Esophagus mucosa (tissue), 1 donor: ENCODE results near the gene SNX9. TPM values are rescaled to one million over a fixed set of nuclear protein-coding genes. Genes with fewer than 3 reads are reported as not detected.
"Not testable (repeated sequence)": the region's sequence is repeated elsewhere in the genome, so short reads cannot be mapped to it uniquely, and the experiment has no call there.

Experiments
- ATAC-seq: fragments of 200-7000 bp; cut with Tn5 transposase; one replicate; pipeline ENCODE4 v1.9.1; 2020
- total RNA-seq: library from RNA; stranded (reverse); gene quantifications from one replicate; pipeline ENCODE4 v1.2.4, GENCODE V29; 2023
- donor health status: DM: yes; HTN: yes; CAD: no.

Gene SNX9
- total RNA-seq, 1 donor from 2014 or later: 19.3 TPM

DNA sequence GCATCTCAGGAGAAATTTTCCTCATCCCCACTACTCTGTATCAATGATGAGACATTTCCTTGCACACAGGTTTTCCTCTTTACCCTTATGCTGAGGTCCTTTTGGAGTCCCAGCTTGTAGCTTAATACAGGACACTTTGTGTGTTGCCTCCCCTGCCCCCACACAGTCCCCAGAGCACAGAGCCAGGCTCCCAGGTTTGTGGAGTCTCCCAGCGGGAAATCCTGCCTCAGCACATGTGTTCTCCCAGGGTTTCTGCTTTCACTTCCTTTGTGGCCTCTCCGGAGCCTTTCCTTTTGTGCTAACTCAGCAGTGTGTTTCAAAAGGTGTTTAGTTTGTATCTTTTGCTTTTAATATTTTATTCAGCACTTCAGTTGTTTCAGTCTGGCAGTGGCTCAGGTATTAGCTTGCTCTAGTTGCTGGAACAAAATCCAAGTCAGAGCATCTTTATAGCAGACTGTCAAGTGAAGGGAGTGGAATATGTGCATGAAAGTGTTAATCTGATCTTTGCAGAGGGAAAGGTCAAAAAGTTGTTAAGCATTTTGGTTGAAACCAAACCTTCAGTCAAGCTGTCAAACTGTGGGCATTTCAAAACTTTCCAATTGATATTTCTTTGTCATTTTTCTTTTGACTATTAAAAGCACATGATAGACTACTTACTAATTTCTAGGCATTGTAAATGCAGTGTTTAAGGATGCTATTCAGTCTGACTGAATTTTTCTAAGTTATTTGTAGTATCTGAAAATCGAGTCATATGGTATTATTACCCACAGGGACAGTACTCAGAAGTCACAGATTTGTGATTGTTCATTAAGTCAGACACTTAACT, 8.6 kb downstream of the SNX9 start:
- no peak for ATAC-seq

DNA sequence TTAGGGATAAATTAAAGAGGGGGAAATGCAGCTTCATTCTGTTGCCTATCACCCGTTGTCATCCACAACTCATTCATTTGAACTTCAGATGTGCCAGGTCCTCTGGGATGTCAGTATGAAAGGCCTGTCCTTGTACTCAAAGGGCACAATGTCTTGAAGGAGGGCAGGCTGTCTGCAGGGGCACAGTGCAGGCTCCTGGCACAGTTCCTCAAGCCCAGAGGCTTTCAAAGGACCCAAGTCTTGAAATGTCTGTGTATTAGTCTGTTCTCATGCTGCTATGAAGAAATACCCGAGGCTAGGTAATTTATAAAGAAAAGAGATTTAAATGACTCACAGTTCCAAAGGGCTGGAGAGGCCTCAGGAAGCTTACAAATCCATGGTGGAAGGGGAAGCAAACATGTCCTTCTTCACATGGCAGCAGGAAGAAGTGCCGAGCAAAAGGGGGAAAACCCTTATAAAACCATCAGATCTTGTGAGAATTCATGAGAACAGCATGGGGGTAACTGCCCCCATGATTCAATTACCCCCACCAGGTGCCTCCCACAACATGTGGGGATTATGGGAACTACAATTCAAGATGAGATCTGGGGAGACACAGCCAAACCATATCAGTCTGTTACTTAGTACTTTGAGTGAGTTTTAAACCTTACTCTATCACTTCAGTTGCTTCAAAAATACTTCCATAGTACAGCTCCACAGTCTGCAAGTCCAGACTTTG, 9.4 kb downstream of the SNX9 start:
- ATAC-seq: peak; percentile 14

DNA sequence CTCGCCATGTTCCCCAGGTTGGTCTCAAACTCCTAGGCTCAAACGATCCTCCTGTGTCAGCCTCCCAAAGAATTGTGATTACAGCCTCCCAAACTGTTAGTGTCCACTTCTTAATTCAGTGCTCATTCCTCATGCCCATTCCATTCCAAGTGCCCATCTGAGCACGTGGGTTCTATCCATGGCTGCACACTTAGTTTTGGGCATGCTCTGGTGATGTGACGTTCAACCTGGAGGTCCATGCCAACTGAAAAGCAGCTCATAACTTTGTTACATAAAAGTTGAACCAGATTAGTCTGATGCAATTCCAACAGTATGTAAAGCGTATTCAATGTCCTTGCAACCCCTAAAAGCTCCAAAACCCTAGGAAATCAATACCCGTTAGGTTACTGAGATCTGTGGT, 11.5 kb downstream of the SNX9 start:
- no peak for ATAC-seq

DNA sequence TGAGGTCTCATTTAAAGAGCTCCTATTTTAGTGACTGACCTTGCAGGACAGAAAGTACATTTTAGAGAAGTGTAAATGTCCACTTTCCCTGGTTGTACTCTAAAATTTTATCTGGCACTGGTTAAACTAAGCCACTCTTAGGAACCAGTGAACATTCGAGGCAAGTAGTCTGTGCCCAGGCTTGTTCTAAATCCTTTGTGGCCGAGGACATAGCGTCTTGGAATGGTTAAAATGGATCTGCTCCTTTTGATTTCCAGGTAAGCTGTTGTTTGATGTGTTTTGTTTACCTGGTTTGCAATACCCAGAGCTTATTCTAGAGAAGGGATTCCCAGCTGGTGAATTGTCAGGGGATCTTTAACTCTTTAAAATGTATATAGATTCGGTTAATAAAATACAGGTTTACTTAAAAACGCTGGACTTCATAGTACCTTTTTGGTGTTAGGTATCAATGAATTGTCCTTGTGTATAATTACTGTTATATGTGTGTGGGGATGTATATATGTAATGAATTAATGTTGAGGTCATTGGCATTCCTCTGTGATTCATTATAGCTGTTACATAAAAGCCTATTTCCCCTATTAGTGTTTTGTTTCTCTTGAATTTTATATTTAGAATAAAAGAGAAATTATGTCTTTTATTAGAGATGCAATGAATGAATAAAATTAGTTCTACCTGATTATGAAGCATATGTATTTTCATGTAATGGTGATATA, 15.8 kb downstream of the SNX9 start:
- ATAC-seq: no peak

DNA sequence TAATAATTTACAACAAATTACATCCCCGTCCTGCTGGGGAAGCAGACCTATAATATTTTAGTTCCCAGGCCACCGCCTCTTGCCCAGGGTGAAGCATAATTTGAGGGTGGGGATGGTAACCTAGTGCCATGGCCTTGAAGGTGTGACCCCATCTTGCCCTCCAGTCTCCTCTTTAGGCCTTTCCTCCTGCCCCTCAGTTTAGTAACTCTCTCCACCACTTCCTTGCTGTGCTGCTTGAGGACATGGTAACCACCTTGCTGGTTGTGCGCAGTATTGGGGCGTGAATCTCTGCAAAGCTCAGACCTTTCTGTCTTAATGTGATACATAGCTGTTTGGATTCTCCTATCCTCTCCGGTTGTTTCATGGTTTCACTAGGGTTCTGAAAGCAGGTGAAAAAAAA, 16.6 kb downstream of the SNX9 start:
- no peak for ATAC-seq

DNA sequence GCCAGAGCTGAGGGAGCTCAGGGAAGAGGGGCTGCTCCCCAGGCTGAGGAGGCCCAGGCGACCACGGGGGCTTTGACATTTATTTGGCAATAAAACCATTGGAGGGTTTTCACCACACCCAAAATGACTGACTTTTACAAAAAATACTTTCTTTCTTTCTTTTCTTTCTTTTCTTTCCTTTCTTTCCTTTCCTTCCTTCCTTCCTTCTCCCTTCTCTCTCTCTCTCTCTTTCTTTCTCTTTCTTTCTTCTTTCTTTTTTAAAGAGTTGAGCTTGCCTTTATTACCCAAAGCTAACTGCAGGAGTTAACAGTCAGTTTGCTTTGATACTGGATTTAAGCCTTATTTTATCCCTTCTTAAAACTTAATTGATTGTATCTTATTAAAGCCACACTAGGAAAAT, 17.2 kb downstream of the SNX9 start:
- no peak for ATAC-seq

DNA sequence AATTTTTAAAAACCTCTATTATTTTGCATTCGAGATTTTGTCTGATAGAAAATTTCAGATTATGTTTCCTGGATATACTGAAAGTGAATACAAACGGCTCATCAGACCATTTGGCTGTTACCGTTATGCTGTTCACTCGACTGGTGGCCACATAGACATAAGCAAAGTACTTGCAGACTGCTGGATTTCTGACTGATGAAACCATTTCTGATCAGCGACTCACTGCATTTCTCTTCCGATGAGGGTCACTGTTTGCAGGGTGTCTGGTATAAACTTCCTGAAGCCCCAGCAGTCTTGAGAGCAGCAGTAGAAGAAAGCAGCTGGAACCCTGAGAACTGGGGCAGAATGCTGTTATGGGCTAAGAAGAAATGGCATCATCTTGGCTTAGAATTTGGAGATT, 17.7 kb downstream of the SNX9 start:
- no peak for ATAC-seq

DNA sequence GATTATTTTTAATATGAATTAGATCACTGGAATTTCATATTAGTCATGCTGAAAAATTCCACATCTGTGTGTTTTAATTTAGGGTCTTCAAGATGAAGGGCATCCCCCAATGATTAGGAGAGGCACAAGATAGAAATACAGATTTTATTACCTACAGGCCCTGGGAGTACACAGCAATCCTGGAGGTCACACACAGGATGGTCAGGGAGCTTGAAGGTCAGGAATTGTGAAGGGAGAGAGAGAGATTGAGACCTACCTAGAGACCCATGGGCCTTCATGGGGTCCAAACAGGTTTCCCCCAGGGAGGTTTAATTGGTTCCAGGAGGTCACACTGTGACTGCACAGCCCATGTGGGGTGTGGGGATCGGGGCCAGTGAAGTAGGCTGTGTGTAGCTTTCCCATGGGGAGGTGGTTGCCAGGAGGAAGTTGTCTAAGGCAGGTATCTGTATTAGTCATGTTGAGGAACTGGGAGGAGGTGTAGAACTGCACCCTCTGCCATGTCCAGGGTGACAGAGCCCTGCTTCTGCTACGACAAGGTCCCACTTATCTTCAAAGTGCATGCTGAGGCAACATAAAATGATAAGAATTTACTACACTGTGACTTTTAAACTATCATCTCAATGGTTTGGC, 18.3 kb downstream of the SNX9 start:
- peak; percentile 99 for ATAC-seq

DNA sequence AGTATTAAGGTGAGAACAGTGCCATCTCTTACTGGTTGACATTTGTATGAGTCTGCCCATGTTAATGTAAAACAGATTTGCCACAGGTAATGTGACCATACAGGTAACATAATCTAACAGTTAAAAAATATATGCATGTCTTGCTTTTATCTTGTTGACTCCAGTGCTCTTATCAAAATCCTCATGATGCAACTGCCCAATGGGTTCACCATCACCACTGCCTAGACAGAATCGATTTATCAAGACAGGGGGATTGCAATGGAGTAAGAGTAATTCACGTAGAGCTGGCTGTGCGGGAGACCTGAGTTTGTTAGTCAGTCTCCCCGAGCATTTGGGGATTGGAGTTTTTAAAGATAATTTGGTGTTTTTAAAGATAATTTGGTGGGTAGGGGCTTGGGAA, 19.2 kb downstream of the SNX9 start:
- ATAC-seq: no peak

DNA sequence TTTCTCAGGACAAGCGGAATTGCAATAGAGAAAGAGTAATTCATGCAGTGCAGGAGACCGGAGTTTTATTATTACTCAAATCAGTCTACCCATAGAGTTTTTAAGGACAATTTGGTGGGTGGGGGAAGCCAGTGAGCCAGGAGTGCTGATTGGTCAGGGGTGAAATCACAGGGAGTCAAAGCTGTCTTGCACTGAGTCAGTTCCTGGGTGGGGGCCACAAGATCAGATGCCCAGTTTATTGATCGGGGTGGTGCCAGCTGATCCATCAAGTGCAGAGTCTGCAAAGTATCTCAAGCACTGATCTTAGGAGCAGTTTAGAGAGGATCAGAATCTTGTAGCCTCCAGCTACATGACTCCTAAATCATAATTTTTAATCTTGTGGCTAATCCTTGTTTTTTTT, 21.1 kb downstream of the SNX9 start:
- not testable (repeated sequence) for ATAC-seq

DNA sequence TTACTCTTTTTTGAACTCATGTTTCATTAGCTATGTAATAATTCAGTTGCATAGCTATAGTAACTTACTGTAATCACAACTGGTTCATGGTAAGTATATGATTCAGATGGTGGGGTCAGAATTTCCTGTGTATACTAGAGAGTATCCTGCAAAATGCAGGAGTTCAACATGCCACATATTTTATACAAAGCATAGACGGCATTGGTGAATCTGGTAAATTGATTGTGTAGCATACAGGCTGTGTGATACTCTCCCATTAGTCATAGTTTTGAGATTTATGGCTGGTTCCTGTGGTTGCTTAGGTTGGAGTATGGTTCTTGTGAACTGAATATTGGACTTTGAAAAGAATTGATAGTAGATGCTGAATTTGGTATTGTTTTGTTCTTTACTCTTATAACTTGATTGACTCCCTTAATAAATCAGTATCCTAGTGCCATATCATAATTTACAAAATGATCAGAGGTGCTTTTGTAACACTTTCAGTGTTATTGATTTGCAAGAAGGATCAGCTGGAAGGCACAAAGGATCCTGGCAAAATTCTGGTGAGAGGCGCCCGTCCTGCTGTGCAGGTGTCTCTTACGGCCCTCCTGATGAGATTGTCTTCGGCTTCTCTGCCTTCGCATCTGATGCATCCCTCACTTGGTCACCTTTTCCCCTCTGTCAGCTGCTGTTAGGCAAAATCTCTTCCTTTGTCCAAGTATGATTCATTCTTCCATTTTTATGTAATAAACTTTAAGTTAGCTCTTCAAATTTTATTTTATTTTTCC, 22.6 kb downstream of the SNX9 start:
- ATAC-seq: no peak

DNA sequence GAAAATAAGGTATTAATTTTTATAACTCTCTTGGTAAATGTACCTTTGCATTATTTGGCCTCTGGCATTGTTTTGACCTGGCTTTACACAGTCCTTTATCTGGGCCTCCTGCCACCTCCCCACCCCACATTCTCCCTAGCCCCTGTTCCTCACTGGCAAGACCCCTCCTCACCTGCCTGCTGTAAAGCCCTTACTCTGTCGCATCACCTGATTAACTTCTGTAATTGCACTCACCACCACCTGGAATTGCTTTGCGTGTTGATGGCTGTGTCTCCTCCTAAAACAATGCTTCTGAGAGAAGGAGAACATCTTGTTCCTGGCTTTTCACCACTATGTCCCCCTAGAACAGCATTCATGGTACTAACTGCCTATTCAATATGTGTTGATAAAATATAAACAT, 24.8 kb downstream of the SNX9 start:
- no peak for ATAC-seq

DNA sequence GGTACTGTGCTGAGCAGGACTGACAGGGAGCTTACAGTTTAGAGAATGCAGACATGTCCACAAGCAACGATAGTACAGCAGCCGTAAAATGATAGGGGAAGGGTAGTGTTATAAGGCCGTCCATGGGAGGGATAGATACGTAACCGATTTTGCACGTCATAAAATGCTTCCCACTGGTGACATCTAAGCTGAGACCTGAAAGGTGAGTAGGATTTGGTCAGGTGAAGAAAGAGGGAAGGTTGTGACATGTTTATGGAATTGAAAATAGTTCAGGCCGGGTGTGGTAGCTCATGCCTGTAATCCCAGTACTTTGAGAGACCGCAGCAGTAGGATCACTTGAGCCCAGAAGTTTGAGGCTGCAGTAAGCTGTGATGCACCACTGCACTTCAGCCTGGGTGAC, 25.6 kb downstream of the SNX9 start:
- peak; percentile 84 for ATAC-seq

DNA sequence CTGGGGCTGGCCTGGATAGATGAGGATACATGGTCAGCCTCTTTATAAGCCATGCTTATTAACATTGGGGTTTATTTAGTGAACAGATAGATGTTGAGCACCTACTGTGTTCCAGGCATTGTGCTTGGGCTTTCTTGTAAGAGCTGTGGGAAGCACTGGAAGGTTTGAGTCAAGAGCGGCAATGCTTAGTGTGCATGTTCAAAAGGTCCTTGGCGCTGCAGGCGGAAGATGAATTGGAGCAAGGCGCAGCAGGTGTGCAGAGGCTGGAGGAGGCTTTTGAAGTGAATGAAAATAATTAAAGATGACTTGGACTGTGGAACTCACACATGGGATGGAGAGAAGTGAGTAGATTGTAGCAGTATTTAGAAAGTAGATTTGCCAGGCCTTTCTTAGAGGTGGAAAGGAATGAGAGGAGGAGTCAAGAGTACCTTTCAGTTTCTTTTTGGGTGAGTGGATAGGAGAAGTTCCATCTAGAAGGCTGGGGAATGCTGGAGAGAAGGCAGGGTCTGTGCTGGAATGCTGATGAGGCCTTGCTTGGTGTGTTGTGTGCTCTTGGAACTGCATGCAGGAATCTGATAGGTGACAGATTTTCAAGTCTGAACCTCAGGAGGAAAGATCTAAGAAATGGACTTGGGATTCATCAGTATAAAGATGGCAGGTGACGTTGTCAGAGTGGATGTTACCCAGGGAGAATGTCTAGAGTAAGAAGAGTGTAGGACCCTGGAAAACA, 26.4 kb downstream of the SNX9 start:
- ATAC-seq: no peak

DNA sequence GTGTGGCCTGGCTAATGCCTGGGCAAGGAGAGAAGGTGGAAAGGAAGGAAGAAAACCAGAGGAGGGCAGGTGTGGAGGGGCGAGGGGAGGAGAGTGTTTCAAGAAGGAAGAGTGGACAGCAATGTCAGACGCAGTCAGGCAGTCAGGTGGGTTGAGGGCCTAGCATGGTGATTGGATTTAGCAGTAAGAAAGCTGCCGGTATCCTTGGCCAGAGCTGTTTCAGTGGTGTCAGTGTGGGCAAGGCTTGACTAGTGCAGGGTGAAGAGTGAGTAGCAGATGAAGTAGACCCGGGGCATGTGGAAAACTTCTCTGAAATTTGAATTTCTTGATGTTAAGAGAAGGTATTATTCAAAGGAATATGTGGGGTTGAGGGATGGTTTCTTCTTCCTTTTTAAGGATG, 27.0 kb downstream of the SNX9 start:
- no peak for ATAC-seq

DNA sequence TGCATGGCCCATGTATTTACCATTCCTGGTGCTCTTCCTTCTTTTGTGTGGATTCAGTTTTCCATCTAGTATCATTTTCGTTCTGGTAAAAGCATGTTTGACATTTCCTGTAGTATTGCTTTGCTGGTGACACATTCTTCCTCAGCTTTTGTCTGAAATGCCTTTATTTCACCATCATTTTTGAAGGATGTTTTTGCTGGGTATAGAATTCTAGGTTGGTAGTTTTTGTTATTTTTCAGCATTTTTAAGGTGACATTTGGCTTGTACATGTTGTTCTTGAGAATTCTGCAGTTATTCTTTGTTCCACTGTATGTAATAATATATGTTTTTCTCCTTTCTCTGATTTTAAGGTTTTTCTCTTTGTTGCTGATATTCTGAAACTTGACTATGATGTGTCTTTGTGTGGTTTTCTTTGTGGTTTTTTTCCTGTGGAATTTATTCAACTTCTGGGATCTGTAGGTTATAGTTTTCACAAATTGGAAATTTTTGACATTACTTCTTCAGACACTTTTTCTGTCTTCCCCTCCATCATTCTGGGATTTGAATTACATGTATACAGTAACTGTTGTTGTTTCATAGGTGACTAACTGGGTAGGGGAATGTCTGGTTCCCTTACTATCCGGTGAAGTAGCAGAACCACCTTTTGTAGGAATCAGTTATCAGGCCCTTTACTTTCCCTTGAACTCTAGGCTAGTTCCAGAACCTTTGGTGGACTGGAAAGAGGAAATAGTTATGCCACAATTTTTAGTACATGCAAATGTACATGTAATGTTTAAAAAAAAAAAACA, 30.2 kb downstream of the SNX9 start:
- no peak for ATAC-seq

DNA sequence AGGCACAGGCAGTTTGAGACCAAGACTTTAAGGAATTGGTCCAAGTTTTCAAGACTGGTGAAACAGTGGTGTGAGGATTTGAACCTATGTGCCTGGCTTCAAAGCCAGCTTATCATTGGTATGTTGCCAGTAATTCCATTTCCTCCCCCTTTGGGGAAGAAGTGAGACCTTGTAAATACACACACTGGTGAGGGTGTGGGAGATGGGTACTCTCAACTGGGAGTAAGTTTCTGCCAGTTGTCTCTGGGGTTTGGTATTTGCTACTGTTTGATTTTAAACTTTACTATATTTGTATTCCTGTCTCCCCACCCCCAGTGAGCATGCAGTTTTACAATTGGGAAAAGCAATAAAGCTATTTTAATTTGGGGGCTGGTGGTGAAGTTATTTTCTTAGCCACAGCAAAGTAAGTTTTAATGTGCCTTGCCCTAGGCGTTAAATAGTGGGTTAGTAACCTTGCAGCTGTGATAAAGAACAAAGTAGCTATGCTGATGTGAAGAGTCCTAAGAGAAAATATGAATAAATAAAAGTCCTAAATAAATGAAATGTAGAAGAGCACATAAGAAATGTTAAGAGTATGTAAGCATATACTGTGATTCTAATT, 31.0 kb downstream of the SNX9 start:
- no peak for ATAC-seq

DNA sequence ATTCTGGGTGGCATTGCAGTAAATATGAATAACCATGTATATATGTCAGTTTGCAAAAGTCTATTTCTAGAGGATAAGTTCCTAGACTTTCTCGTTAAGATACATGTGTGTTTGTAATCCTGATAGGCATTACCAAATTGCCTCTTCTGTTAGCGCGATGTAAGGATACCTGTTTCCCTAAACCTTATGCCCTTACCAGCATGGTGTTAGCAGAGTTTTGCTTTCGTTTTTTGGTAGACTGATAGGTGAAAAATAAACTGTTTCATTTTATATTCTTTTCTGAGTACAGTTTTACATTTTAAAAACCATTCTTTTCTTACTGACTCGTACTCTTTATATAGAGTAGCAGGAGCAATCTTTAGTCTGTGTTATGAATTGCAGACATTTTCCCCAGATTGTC, 32.3 kb downstream of the SNX9 start:
- ATAC-seq: no peak

DNA sequence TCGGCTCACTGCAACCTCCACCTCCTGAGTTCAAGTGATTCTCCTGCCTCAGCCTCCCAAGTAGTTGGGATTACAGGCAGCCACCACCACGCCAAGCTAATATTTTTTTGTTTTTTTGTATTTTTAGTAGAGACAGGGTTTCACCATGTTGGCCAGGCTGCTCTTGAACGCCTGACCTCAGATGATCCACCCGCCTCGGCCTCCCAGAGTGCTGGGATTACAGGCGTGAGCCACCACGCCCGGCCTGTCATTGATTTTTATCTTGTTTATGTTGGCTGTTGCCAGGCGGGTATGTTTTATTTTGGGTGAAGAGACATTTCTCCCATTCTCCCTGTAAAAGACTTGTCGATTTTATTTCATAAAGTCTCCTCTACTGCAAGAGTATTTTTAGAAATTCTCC, 32.8 kb downstream of the SNX9 start:
- ATAC-seq: not testable (repeated sequence)

DNA sequence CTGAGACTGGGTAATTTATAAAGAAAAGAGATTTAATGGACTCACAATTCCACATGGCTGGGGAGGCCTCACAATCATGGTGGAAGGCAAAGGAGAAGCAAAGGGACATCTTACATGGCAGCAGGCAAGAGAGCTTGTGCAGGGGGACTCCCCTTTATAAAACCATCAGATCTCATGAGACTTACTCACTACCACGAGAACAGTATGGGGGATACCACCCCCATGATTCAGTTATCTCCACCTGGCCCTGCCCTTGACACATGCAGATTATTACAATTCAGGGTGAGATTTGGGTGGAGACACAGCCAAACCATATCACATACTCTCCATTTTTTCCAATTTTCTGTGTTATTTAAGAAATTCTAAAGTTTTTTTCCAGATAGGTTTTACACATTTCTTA, 35.6 kb downstream of the SNX9 start:
- ATAC-seq: not testable (repeated sequence)
